ENCODE results near the gene CCDC102A. TPM values are rescaled to one million over a fixed set of nuclear protein-coding genes. Genes with fewer than 3 reads are reported as not detected.

CCDC102A gene
- total RNA-seq (2016; rRNA removed; fragmentation: Illumina TruSeq; extraction: Trizol) (0.91 and 2.1 TPM in 2 replicates), polyA plus RNA-seq (2011; rRNA removed) (2.7 and 2.8 TPM in 2 replicates), polyA minus RNA-seq (2011; rRNA and poly(A)+ RNA removed; ENCODE audit: low replicate concordance) (2.1 and 2.5 TPM in 2 replicates), Bru-seq, nascent RNA (percentile 40 among the genes with signal in this experiment), BruChase-seq, experiment 1, labeled RNA remaining after a 6-hour chase (percentile 42 among the genes with signal in this experiment), BruChase-seq, experiment 2, labeled RNA remaining after a 2-hour chase (percentile 36 among the genes with signal in this experiment)
- total RNA-seq (2016; cell fraction: cytosol; rRNA removed; fragmentation: Illumina TruSeq; extraction: Trizol; ENCODE audit: low read depth), result 0.71 TPM in 2 replicates
- 1.1 and 2.8 TPM in 2 replicates for total RNA-seq (2016; cell fraction: insoluble cytoplasmic fraction; rRNA removed; fragmentation: Illumina TruSeq; extraction: Trizol)
- 1.1 and 1.3 TPM in 2 replicates for total RNA-seq (2016; cell fraction: membrane; rRNA removed; fragmentation: Illumina TruSeq; extraction: Trizol)
- 0.41 and 1.0 TPM in 2 replicates for total RNA-seq (2016; cell fraction: nucleus; rRNA removed; fragmentation: Illumina TruSeq; extraction: Trizol)
- 2.3 and 3.2 TPM in 2 replicates for polyA plus RNA-seq (2011; cell fraction: cytosol; rRNA removed)
- polyA plus RNA-seq (2011; cell fraction: nucleus; rRNA removed), result 2.6 and 2.8 TPM in 2 replicates
- 0.34 and 1.0 TPM in 2 replicates for polyA plus RNA-seq (2012)
- 0.34 and 0.49 TPM in 2 replicates for polyA plus RNA-seq (2016; cell fraction: cytosol; fragmentation: Illumina TruSeq; extraction: Trizol; ENCODE audit: low read depth)
- 1.2 TPM in 2 replicates for polyA plus RNA-seq (2016; cell fraction: insoluble cytoplasmic fraction; fragmentation: Illumina TruSeq; extraction: Trizol; ENCODE audit: low read depth)
- polyA plus RNA-seq (2016; cell fraction: membrane; fragmentation: Illumina TruSeq; extraction: Trizol; ENCODE audit: low read depth), result 0.51 and 0.64 TPM in 2 replicates
- 1.7 and 2.5 TPM in 2 replicates for polyA plus RNA-seq (2016; cell fraction: nucleus; fragmentation: Illumina TruSeq; extraction: Trizol; ENCODE audit: insufficient read depth, low read depth)
- polyA minus RNA-seq (2011; cell fraction: cytosol; rRNA and poly(A)+ RNA removed), result 0.69 and 1.1 TPM in 2 replicates
- 0.87 and 1.0 TPM in 2 replicates for polyA minus RNA-seq (2011; cell fraction: nucleus; rRNA and poly(A)+ RNA removed)
- long read RNA-seq, experiment 1, result 0 reads
- long read RNA-seq, experiment 2, partial matches to known transcripts, result 8 of 17 reads
- long read RNA-seq, experiment 2, other reads (novel, unspliced or antisense), result 5 of 17 reads

DNA sequence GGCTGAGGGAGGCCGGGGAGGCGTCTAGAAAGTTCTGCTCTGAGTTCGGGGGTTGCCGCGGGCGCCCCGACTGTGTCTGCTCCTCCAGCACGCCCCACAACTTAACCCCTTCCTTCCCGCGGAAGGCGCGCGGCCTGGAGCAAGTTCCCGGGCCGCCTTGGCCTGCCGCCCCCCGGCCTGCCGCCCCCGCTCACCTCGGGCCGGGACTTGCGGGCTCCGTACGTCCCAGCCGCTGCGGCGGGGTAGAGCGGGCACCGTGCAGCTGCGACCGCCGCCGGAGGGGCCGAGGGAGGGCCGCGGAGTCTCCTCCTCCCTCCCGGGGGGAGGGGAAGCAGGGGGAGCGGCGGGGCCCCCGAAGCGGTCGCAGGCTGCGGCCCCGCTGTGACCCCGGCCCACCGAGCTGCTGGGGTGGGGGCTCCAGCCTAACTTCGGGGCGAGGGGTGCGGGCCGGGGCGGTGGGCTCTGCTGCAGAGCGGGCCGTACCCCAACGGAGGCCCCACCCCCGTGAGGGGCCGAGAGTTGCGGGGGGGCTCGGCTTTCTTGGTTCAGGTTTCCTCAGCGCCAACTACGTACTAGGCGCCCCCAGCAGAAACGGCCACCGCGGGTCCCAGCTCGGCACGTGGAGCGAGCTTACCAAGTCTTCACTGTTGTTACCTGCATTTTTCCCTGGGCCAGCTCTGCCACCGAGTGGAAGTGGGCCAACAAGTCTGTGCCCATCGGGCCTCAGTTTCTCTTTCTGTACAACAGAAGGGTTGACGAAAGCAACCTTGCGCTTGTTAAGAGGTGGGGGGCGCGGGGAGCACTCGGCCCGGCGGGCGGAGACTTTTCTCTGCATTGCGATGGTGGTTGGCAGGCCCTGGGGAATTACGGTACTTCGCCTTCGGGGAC lies at the start of gene CCDC102A:
TSS of gene CCDC102A (minus strand) at position 266 of the 888 bp plus-strand sequence. CDS start 7,394 bp downstream, outside the sequence.
- Histone ChIP-seq H3K4me3 (replicated peaks in 1 of 3; ENCODE audit: insufficient read depth in 1 of 3, low read depth in 2 of 3, low read length in 3 of 3) (peak within 1 kb of the TSS; percentile 69 to 82 (median 79)), H3K36me3 (replicated peaks in 1 of 2; ENCODE audit: control insufficient read depth in 1 of 2, insufficient read depth in 2 of 2, low read length in 2 of 2) (no peaks in the 10 kb centered on the region), H3K27me3 (ENCODE audit: control insufficient read depth in 1 of 2, insufficient read depth in 2 of 2, low read length in 2 of 2) (peaks cover 1 to 46% of the 10 kb centered on the region in 2 experiments), H3K4me1 (ENCODE audit: insufficient read depth, low read length) (peaks cover 54% of the 10 kb centered on the region), H3K4me2 (ENCODE audit: low read depth, low read length) (peak within 1 kb of the TSS; percentile 99), H2AFZ (ENCODE audit: low read length) (no peak within 1 kb of the TSS), H3K27ac (ENCODE audit: extremely low read length, insufficient read depth, low read length) (no peak within 1 kb of the TSS), H4K20me1 (ENCODE audit: insufficient read depth, low read length) (no peaks in the 10 kb centered on the region), H3K79me2 (ENCODE audit: insufficient read depth, low read length) (no peaks in the 10 kb centered on the region), H3K9ac (ENCODE audit: insufficient read depth, low read depth, low read length) (peak within 1 kb of the TSS; percentile 63), H3K9me3 (ENCODE audit: low read length) (no peaks in the 10 kb centered on the region)
- CTCF ChIA-PET (ENCODE audit: low intra/inter-chr PET ratio, low total read pairs), result no interaction called here
- intact Hi-C loops (cut with micrococcal nuclease; ENCODE audit: unreplicated experiment), result no loop called here
- in situ Hi-C loops (cut with HindIII; ENCODE audit: extremely low pct_ligation_motif_present, low pct_unique_long_range_greater_than_20kb), result no loop called here
- no peak for FAIRE-seq
- ATAC-seq, result peak; percentile 71
- WGBS (ENCODE audit: low lambda C conversion rate), result 15% methylated on average over 25 of the region's 81 CpGs
- DNase-seq (ENCODE audit: low spot score), result no peak
- POLR2A ChIA-PET, result interaction anchor here (0.6 to 1.3 kb wide), 3 partner anchors 10 to 64 kb away, joined by 3 read pairs; no protein-coding TSS in a partner anchor
- no TSS peak for BruUV-seq (replicated peaks)
- peak; percentile 42; the same call in 1 of the 2 replicates for TF ChIP-seq ZNF746 (CRISPR knock-in tag; IDR thresholded peaks at IDR 0.05)
- peak; percentile 8; the same call in 1 of the 2 replicates for TF ChIP-seq SALL1 (CRISPR knock-in tag; IDR thresholded peaks at IDR 0.05)
- TF ChIP-seq ZNF235 (CRISPR knock-in tag; IDR thresholded peaks at IDR 0.05; ENCODE audit: borderline replicate concordance), result 0 out of 2 replicates have a peak, but pooled peaks have one; percentile 24
- TF ChIP-seq ZNF691 (CRISPR knock-in tag; IDR thresholded peaks at IDR 0.05; ENCODE audit: borderline replicate concordance, low read depth), result 0 out of 2 replicates have a peak, but pooled peaks have one; percentile 40
- 0 out of 2 replicates have a peak, but pooled peaks have one; percentile 4 for TF ChIP-seq BCL6 (CRISPR knock-in tag; IDR thresholded peaks at IDR 0.05)
- TF ChIP-seq CENPBD1 (CRISPR knock-in tag; IDR thresholded peaks at IDR 0.05; ENCODE audit: borderline replicate concordance, low read depth), result no peak
- no peak for TF ChIP-seq E2F5 (CRISPR knock-in tag; conservative IDR thresholded peaks at IDR 0.05)
- TF ChIP-seq LCORL (IDR thresholded peaks at IDR 0.05), result no peak
- TF ChIP-seq LCORL (CRISPR knock-in tag; IDR thresholded peaks at IDR 0.05), result peak; percentile 38
- no peak for TF ChIP-seq ZFP37 (CRISPR knock-in tag; IDR thresholded peaks at IDR 0.05; ENCODE audit: borderline replicate concordance)
- TF ChIP-seq NAIF1 (CRISPR knock-in tag; IDR thresholded peaks at IDR 0.05; ENCODE audit: borderline replicate concordance), result peak; percentile 13; the same call in 1 of the 2 replicates
- TF ChIP-seq ZNF317 (CRISPR knock-in tag; IDR thresholded peaks at IDR 0.05), result no peak
- peak; percentile 21 for TF ChIP-seq ASH2L (IDR thresholded peaks at IDR 0.05; ENCODE audit: insufficient read length, low read depth, low read length)
- TF ChIP-seq HES4 (CRISPR knock-in tag; IDR thresholded peaks at IDR 0.05; ENCODE audit: borderline replicate concordance), result 0 out of 2 replicates have a peak, but pooled peaks have one; percentile 29
- TF ChIP-seq ZNF768 (CRISPR knock-in tag; IDR thresholded peaks at IDR 0.05), result no peak; the same call in 1 of the 2 replicates
- TF ChIP-seq ZNF777 (CRISPR knock-in tag; IDR thresholded peaks at IDR 0.05), result peak; percentile 83

Data from HepG2 (cell line).